GM06990 (cell line): ENCODE results near the gene ZNF185.

Experiments used
- DNase-seq: peaks from one replicate; pipeline ENCODE4 v3.0.0-alpha.2; 2011; ENCODE audit not compliant: insufficient read length; ENCODE audit errors: extremely low read depth
- H3K27me3 ChIP-seq: replicated peaks from 2 replicates; pipeline ENCODE4 v1.6.0; 2011; ENCODE audit warnings: low read length; ENCODE audit not compliant: control insufficient read depth, insufficient read depth
- H3K36me3 ChIP-seq: 2 replicates; pipeline ENCODE4 v1.5.1; 2011; ENCODE audit warnings: low read length; ENCODE audit not compliant: control insufficient read depth, insufficient read depth
- H3K4me3 ChIP-seq: replicated peaks from 2 replicates; pipeline ENCODE4 v1.5.1; 2011; ENCODE audit warnings: low read depth, mild to moderate bottlenecking, control low read depth, low read length
- TF ChIP-seq, protein P1 (sequence below): IDR thresholded peaks from 2 replicates; pipeline ENCODE4 v1.5.1; 2011; ENCODE audit warnings: low read length, control low read depth, mild to moderate bottlenecking, inconsistent platforms; ENCODE audit not compliant: insufficient read depth, poor library complexity, severe bottlenecking

ZNF185 gene

DNA sequence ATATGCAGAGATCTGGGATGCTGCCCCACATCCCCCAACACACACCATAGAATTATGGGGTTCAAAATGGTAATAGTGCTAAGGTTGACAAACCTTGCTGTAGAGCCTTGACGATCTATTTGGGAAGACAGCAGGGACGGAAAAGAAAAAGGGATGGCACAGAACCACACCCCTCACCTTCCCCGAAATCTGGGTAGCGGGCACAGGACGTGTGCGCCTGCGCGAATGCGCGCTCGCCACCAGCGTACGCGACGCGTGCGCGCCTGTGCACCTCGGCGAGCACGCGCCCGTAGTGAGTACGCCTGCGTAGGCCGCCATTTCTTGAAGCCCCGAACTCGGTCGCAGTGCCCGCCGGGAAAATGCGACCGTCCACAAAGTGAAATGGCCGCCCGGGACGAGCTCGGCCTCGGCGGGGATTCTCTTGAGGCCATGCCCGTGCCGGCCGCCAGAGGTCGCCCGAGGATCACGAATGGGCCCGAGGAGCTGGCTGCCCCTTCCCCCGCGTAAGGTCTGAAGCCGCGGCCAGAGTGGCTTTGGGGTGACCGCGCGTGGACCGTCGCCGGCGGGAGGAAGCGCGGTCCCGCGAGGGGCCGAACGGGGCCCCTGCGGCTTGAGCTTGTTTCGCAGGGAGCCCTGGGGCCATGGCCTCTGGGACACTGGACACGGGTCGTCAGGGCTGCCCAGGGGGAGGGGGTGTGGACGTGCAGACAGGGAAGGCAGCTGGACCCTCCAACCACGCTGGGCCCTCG lies 43.6 kb downstream of the ZNF185 start:
- peak overlapping the region; percentile 71 for H3K4me3 ChIP-seq
- peak; percentile 92 for DNase-seq
- H3K36me3 ChIP-seq = no peaks in the 10 kb centered on the region
- H3K27me3 ChIP-seq = no peaks in the 10 kb centered on the region
- TF ChIP-seq, protein P1, sequence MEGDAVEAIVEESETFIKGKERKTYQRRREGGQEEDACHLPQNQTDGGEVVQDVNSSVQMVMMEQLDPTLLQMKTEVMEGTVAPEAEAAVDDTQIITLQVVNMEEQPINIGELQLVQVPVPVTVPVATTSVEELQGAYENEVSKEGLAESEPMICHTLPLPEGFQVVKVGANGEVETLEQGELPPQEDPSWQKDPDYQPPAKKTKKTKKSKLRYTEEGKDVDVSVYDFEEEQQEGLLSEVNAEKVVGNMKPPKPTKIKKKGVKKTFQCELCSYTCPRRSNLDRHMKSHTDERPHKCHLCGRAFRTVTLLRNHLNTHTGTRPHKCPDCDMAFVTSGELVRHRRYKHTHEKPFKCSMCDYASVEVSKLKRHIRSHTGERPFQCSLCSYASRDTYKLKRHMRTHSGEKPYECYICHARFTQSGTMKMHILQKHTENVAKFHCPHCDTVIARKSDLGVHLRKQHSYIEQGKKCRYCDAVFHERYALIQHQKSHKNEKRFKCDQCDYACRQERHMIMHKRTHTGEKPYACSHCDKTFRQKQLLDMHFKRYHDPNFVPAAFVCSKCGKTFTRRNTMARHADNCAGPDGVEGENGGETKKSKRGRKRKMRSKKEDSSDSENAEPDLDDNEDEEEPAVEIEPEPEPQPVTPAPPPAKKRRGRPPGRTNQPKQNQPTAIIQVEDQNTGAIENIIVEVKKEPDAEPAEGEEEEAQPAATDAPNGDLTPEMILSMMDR = peak; percentile 78

DNA sequence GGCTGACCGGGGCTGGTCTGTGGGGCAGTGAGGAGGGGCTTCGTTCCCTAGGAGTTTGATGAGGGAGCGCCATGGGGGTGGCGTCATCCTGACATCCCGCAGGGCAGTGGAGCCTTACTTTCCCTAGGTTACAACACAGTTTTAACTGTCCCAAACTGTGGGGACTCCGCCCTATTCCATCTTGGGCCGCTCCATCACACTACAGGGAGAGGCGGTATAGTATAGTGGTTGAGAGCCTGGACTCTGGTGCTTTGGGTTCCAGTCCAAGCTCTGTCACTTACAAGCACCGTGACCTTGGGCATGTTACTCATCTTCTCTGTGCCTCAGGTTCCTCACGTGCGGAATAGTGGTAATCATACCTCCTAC lies 44.2 kb downstream of the ZNF185 start:
- H3K27me3 ChIP-seq = no peaks in the 10 kb centered on the region
- DNase-seq = no peak
- TF ChIP-seq, protein P1 = no peak
- H3K4me3 ChIP-seq = peak overlapping the region; percentile 64
- peaks cover 1% of the 10 kb centered on the region for H3K36me3 ChIP-seq

DNA sequence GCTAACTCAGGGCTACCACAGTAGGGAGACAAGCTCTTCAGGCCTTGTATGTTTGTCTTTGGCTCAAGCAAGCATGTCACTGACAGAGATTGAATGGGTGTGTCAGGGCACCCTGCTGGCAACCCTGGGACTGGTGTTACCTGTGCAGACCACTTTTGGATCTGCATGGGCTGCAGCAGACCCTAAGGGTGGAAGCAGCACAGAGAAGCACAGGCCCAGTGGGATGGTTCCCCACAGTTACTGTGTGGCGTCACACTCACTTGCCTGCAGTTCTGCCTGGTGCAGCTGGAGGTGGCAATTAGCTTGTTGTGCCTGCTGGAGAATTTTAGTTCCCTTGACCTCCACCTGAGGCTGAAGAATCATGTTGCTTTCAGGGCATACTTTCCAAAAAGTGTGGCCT lies 46.0 kb downstream of the ZNF185 start:
- DNase-seq = no peak
- TF ChIP-seq, protein P1 = no peak
- Histone ChIP-seq H3K4me3 (no peak overlapping the region), H3K27me3 (no peaks in the 10 kb centered on the region), H3K36me3 (peaks cover 1% of the 10 kb centered on the region)

DNA sequence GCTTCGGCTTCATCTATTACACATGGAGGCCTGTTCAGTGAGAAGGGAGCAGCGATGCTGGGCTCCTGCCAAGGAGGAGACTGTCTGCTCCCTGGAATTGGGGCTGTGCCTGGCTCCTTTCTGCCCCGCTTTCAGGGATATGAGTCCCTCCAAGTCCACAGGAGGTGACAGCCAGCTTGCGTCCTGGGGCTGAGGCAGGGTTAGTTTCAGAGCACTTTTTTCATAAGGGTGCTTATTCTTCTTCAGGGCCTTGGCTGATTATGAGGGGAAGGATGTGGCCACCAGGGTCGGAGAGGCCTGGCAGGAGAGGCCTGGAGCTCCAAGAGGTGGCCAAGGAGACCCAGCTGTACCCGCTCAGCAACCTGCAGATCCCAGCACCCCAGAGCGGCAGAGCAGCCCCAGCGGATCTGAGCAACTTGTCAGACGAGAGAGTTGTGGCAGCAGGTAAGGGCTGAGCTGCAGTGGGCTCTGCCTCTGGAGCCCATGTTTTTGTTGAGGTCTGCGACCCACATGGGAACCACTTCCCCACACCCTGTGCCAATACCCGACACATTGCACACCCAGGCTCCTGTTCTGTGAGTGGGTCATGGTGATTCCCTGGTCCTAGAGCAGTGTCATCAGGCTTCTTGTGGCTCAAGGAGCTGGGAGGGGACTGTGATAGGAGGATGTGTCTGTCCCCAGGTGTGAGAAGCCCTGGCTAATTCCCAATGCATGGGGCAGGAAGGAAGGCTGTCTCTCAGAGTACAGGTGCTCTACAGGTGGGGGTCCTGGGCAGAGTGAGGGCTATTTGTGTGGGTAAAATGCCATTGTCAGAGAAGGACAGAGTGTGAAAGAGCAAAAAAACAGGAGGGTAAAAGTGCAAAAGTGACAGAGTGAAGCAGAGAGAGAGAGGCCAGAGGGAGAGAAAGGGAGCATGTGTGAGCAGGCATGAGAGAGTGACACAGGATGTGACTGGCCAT lies 47.4 kb downstream of the ZNF185 start:
- Histone ChIP-seq H3K4me3 (no peak overlapping the region), H3K27me3 (no peaks in the 10 kb centered on the region), H3K36me3 (peaks cover 1% of the 10 kb centered on the region)
- TF ChIP-seq, protein P1 = no peak
- DNase-seq = no peak

DNA sequence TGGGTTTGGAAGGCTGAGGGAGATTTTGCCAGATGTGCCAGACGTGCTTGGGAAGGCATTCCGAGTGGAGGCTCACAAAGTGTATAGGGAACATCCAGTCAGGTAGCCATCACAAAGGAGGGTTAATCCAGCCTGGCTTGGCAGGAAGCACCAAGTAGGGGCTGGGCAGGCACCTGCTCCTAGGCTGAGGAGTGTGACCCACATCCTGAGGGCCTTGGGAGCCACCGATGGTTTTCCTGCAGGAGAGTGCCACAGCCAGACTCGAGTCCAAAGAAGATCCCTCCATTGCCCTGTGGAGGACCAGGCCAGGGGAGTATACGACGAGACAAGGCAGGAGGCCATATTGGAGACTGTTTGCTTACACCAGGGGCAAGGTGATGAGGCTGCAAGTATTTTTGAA lies 48.8 kb downstream of the ZNF185 start:
- Histone ChIP-seq H3K27me3 (no peaks in the 10 kb centered on the region), H3K36me3 (peaks cover 1% of the 10 kb centered on the region), H3K4me3 (no peak overlapping the region)
- DNase-seq = no peak
- TF ChIP-seq, protein P1 = no peak
